Measurements from ENCODE around the gene SHBG. TPM values are rescaled to one million over a fixed set of nuclear protein-coding genes. Genes with fewer than 3 reads are reported as not detected.

The SHBG gene
- total RNA-seq, 2 experiments from 2014 or later, result not detected

GRCh38 chr17:7626307-7626706, 3.6 kb upstream of the SHBG start:
- no peak for TF ChIP-seq CTCF (IDR thresholded peaks at IDR 0.05)
- intact Hi-C loops (cut with micrococcal nuclease), result no loop called here
- no peak for ATAC-seq
- no peak overlapping the region for H3K27ac Mint-ChIP-seq
- ChIA-PET CTCF (interaction anchor here (1.6 to 2.0 kb wide), 2 partner anchors 46 to 61 kb away, joined by 5 to 6 read pairs; partner anchors contain the start of gene TP53), POLR2A (interaction anchor here (1.0 to 4.7 kb wide), 6 partner anchors 8 to 256 kb away, joined by 3 to 41 read pairs (median 4); partner anchors contain the start of genes ATP1B2, FXR2, SOX15 and TP53)
- no peak for DNase-seq
- H3K27me3 Mint-ChIP-seq, result no peaks in the 10 kb centered on the region
- peak overlapping the region; percentile 87 for H3K4me3 Mint-ChIP-seq
- H3K9me3 Mint-ChIP-seq, result no peaks in the 10 kb centered on the region
- peaks cover 10% of the 10 kb centered on the region for H3K4me1 Mint-ChIP-seq (ENCODE audit: low read depth)
- H3K36me3 Mint-ChIP-seq (ENCODE audit: low read depth), result no peaks in the 10 kb centered on the region

DNA sequence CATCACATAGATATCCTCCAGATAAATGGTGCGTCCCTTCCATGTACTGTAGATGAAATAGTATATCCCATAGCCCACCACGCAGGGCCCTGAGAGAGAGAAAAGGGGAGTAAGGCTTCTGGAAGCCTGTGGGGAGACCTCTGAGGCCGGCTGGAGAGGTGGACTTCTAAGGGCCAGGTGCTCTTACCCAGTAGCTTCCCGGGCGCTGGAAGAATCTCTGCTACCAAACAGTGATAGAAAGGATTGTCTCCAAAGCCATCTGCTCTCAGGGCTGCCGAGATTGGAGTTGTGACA, 3.0 kb upstream of the SHBG start:
- no peak for ATAC-seq
- H3K36me3 Mint-ChIP-seq (ENCODE audit: low read depth), result no peaks in the 10 kb centered on the region
- H3K9me3 Mint-ChIP-seq, result no peaks in the 10 kb centered on the region
- H3K27ac Mint-ChIP-seq, result peak overlapping the region; percentile 76
- intact Hi-C loops (cut with micrococcal nuclease), result no loop called here
- ChIA-PET POLR2A (interaction anchor here (0.9 to 4.7 kb wide), 9 partner anchors 9 to 257 kb away, joined by 3 to 41 read pairs (median 4); partner anchors contain the start of genes ATP1B2, CD68, FXR2 and SOX15), CTCF (interaction anchor here (1.0 to 2.3 kb wide), 5 partner anchors 9 to 66 kb away, joined by 3 to 16 read pairs (median 5); partner anchors contain the start of genes FXR2, TP53 and WRAP53)
- H3K4me1 Mint-ChIP-seq (ENCODE audit: low read depth), result peaks cover 10% of the 10 kb centered on the region
- H3K27me3 Mint-ChIP-seq, result no peaks in the 10 kb centered on the region
- TF ChIP-seq CTCF (IDR thresholded peaks at IDR 0.05), result no peak
- DNase-seq, result no peak
- H3K4me3 Mint-ChIP-seq, result peak overlapping the region; percentile 87

DNA sequence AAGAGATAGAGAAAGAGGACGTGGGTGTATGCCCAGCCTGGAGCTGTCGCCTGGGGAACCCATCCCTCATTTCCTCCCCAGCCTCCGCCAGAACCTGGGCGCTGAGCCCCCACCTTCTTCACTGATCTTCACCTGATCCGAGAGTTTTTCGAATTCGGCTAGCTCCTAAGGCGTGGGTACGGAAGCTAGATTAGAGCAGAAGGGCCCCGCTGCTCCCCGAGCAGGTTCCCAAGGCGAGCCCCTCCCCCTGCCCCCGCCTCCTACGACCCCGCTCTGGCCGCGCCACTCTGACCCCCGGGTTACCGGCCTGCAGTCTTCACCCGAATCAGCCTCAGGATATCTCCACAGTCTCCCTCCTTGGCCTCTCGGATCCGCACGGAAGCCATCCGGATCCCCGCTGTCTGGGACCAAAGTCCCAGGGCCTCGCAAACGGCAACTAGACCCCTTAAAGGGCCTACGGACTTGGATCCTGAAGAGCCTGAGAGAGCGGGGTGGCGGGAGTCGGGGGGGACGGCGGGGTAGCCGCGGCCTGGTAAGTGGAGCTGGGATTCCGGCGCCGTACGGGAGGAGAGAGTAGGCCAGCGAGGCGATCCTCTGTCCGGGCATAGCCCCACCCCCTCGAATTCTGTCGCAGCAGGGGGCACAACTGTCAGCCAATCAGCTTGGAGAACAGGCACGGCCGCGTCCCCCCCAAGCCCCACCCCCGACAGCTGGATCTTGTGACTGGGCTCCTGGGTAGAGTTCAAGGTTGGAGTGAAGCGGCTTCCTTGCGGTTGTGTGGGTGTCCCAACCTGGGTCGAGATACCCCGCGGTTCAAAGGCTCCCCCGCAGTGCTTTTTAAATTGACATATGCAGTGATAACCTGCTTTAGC, 2.4 kb upstream of the SHBG start, which contains the start of gene SAT2:
Gene SAT2 (minus strand): TSS at position 572 of the 872 bp plus-strand sequence. CDS start 186 bp downstream, at position 386.
- CTCF ChIA-PET, result interaction anchor here (0.8 to 2.3 kb wide), 8 partner anchors 9 to 80 kb away, joined by 3 to 16 read pairs (median 3); partner anchors contain the start of genes FXR2, TP53 and WRAP53
- Mint-ChIP-seq H3K4me1 (ENCODE audit: low read depth) (peaks cover 10% of the 10 kb centered on the region), H3K27me3 (no peaks in the 10 kb centered on the region), H3K27ac (peak within 1 kb of the TSS; percentile 76), H3K36me3 (ENCODE audit: low read depth) (no peaks in the 10 kb centered on the region), H3K4me3 (peak within 1 kb of the TSS; percentile 87), H3K9me3 (no peaks in the 10 kb centered on the region)
- intact Hi-C loops (cut with micrococcal nuclease), result no loop called here
- no peak for TF ChIP-seq CTCF (IDR thresholded peaks at IDR 0.05)
- POLR2A ChIA-PET, result interaction anchor here (0.6 to 4.7 kb wide), 15 partner anchors 10 to 347 kb away, joined by 3 to 41 read pairs (median 3); partner anchors contain the start of genes ATP1B2, CD68, FXR2 and SOX15
- DNase-seq (peak; percentile 93), ATAC-seq (peak; percentile 96)

- intact Hi-C loops (cut with micrococcal nuclease), result loop anchor here (5.0 kb wide), 1 partner anchor 56 kb away; the partner anchor contains the start of genes TP53 and WRAP53
- H3K27ac Mint-ChIP-seq, result no peak overlapping the region
- no peak overlapping the region for H3K4me3 Mint-ChIP-seq
- H3K36me3 Mint-ChIP-seq (ENCODE audit: low read depth), result no peaks in the 10 kb centered on the region
- POLR2A ChIA-PET, result interaction anchor here (0.5 to 1.2 kb wide), 6 partner anchors 19 to 75 kb away, joined by 3 to 4 read pairs (median 3); partner anchors contain the start of genes ATP1B2, TP53 and WRAP53
- H3K4me1 Mint-ChIP-seq (ENCODE audit: low read depth), result peaks cover 8% of the 10 kb centered on the region
- H3K9me3 Mint-ChIP-seq, result no peaks in the 10 kb centered on the region
- no peak for TF ChIP-seq CTCF (IDR thresholded peaks at IDR 0.05)
- no peaks in the 10 kb centered on the region for H3K27me3 Mint-ChIP-seq
- DNase-seq, result no peak
- ATAC-seq, result no peak
- CTCF ChIA-PET, result interaction anchor here (0.8 to 5.9 kb wide), 11 partner anchors 11 to 243 kb away, joined by 3 to 63 read pairs (median 3); partner anchors contain the start of genes FXR2, TP53 and WRAP53
These were observed 1.8 kb downstream of the SHBG start for GRCh38 chr17:7631398-7632380.

Measured in activated CD8-positive, alpha-beta T cell treated with anti-CD3 and anti-CD28 coated beads for 36 hours (primary cell).